Activated T-cell treated with anti-CD3 and anti-CD28 coated beads, Interleukin-2, amount 50 U/mL, for 4 hours (primary cell): ENCODE results near the gene ADAMTS7. TPM values are rescaled to one million over a fixed set of nuclear protein-coding genes. Genes with fewer than 3 reads are reported as not detected.

Experiments
- total RNA-seq, 3 donors: library from RNA; stranded (reverse); gene quantifications; one replicate each; pipeline ENCODE4 v1.2.1, GENCODE V29; 2021

Gene ADAMTS7
- total RNA-seq, 3 donors from 2014 or later, result 0.10 to 0.24 (median 0.13) TPM

Other genes starting within 250 kb of the ADAMTS7 start
- 1 to 10 TPM; 5.2 to 5.6 (median 5.5) TPM for gene CHRNA5, start 245.9 kb downstream of the ADAMTS7 start, total RNA-seq
- gene CHRNA3, start 190.5 kb downstream of the ADAMTS7 start, total RNA-seq, result not detected
- gene CHRNB4, start 170.3 kb downstream of the ADAMTS7 start, total RNA-seq, result not detected
- 100 to 1,000 TPM; 224 to 276 (median 236) TPM for gene MORF4L1, start 61.4 kb upstream of the ADAMTS7 start, total RNA-seq
- gene CTSH, start 133.6 kb upstream of the ADAMTS7 start, total RNA-seq, result 10 to 100 TPM in 2 of 3 donors, 1 to 10 TPM in 1; 6.6 to 23.7 (median 16.4) TPM